HEK293 (cell line): ENCODE measurements around the gene FBXO9.

Experiments
- CTCF ChIA-PET: fragments of 350-600 bp; formaldehyde crosslinking; extraction: SDS; loops from one replicate; lab custom pipeline; 2021; ENCODE audit warnings: antibody characterized with exemption; lab: Yijun Ruan, JAX
- POLR2A ChIA-PET: fragments of 300-600 bp; formaldehyde crosslinking; extraction: SDS; loops from one replicate; lab custom pipeline; 2020; ENCODE audit warnings: antibody characterized with exemption, inconsistent platforms; lab: Yijun Ruan, JAX
- H3K27ac ChIP-seq: fragments of 200-500 bp; sonication (Bioruptor generic); 2 replicates; pipeline ENCODE4 v1.5.1; 2014; ENCODE audit warnings: low read depth, low read length, control low read depth, inconsistent platforms; ENCODE audit errors: extremely low read depth
- H3K36me3 ChIP-seq, 2 experiments: fragments of 200-500 bp in 1 of 2; sonication (Bioruptor generic) in 1 of 2; 1 replicate in 1 of 2; 2 replicates in 1 of 2; pipeline ENCODE4 v1.5.1; 2014 to 2017; ENCODE audit warnings: inconsistent platforms in 2 of 2, low read length in 2 of 2; ENCODE audit not compliant: control insufficient read depth in 2 of 2, insufficient read depth in 1 of 2
- H3K4me1 ChIP-seq: fragments of 200-500 bp; sonication (Bioruptor generic); 2 replicates; pipeline ENCODE4 v1.5.1; 2014; ENCODE audit warnings: mild to moderate bottlenecking, low read length, inconsistent platforms; ENCODE audit not compliant: control insufficient read depth, insufficient read depth
- H3K4me3 ChIP-seq: 2 replicates; pipeline ENCODE4 v1.5.1; 2011; ENCODE audit warnings: low read depth, mild to moderate bottlenecking, control low read depth, low read length, moderate library complexity
- H3K9me3 ChIP-seq: fragments of 200-500 bp; sonication (Bioruptor generic); 2 replicates; pipeline ENCODE4 v1.5.1; 2014; ENCODE audit warnings: low read depth, low read length, inconsistent platforms; ENCODE audit not compliant: control insufficient read depth, insufficient read depth
- GLI4 ChIP-seq: fragments of 450-650 bp; formaldehyde crosslinking; IDR thresholded peaks from 2 replicates; pipeline ENCODE4 v1.5.1; 2016; ENCODE audit warnings: missing biosample characterization, missing genetic modification characterization
- MZF1 ChIP-seq: fragments of 450-650 bp; formaldehyde crosslinking; IDR thresholded peaks from 2 replicates; pipeline ENCODE4 v1.5.1; 2017; ENCODE audit warnings: missing biosample characterization, missing genetic modification characterization, borderline replicate concordance
- RBAK ChIP-seq: fragments of 450-650 bp; formaldehyde crosslinking; IDR thresholded peaks from 2 replicates; pipeline ENCODE4 v1.5.1; 2016; ENCODE audit warnings: missing biosample characterization, missing genetic modification characterization
- SCRT1 ChIP-seq: fragments of 450-650 bp; formaldehyde crosslinking; IDR thresholded peaks from 2 replicates; pipeline ENCODE4 v1.5.1; 2016; ENCODE audit warnings: missing biosample characterization, missing genetic modification characterization, borderline replicate concordance
- ZFP69B ChIP-seq: fragments of 450-650 bp; formaldehyde crosslinking; IDR thresholded peaks from 2 replicates; pipeline ENCODE4 v1.5.1; 2016; ENCODE audit warnings: missing biosample characterization, missing genetic modification characterization
- ZNF211 ChIP-seq: fragments of 450-650 bp; formaldehyde crosslinking; IDR thresholded peaks from 2 replicates; pipeline ENCODE4 v1.5.1; 2016; ENCODE audit warnings: low read depth, missing biosample characterization, missing genetic modification characterization
- ZNF280C ChIP-seq: fragments of 450-650 bp; formaldehyde crosslinking; IDR thresholded peaks from 2 replicates; pipeline ENCODE4 v1.5.1; 2016; ENCODE audit warnings: missing biosample characterization, missing genetic modification characterization
- ZNF555 ChIP-seq: fragments of 450-650 bp; formaldehyde crosslinking; conservative IDR thresholded peaks from 2 replicates; pipeline ENCODE4 v1.5.1; 2017; ENCODE audit warnings: missing biosample characterization, mild to moderate bottlenecking, missing genetic modification characterization, inconsistent platforms
- ZNF600 ChIP-seq: fragments of 450-650 bp; formaldehyde crosslinking; IDR thresholded peaks from 2 replicates; pipeline ENCODE4 v1.5.1; 2016; ENCODE audit warnings: missing biosample characterization, missing genetic modification characterization
- ZNF621 ChIP-seq: fragments of 450-650 bp; formaldehyde crosslinking; IDR thresholded peaks from 2 replicates; pipeline ENCODE4 v1.5.1; 2017; ENCODE audit warnings: missing biosample characterization, missing genetic modification characterization
- ZNF843 ChIP-seq: fragments of 450-650 bp; formaldehyde crosslinking; IDR thresholded peaks from 2 replicates; pipeline ENCODE4 v1.5.1; 2016; ENCODE audit warnings: missing biosample characterization, missing genetic modification characterization
- TF ChIP-seq, protein P1 (sequence below): fragments of 450-650 bp; formaldehyde crosslinking; IDR thresholded peaks from 2 replicates; pipeline ENCODE4 v1.5.1; 2016; ENCODE audit warnings: missing biosample characterization, missing genetic modification characterization

The FBXO9 gene

DNA sequence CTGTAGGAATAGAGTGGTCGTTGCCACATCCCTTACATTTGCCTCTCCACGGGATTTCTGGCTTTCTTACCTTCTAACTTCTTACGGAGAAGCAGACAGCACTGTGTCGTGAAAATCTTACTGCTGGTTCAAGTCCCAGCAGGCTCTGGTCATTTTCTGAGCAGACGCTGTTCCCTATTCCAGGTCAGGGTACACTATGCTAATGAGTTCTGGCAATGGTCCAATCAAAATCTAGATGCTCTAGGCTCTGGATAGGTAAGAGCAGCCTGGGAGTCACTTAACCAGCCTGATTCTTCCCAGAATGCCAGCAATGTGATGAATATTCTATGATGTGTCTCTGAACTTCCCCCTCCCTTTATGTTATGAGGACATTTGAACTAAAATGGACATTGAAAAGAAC, 83.5 kb downstream of the FBXO9 start, which contains the start of gene GCM1:
GCM1 (minus strand) TSS at position 158 of the 400 bp plus-strand sequence. CDS start 3,209 bp downstream, outside the sequence.
- H3K4me1 ChIP-seq = no peaks in the 10 kb centered on the region
- ChIA-PET POLR2A (no interaction called here), CTCF (no interaction called here)

More for the DNA sequence above, 83.5 kb downstream of the FBXO9 start, which contains the start of gene GCM1:
- Histone ChIP-seq H3K36me3 (no peaks in the 10 kb centered on the region), H3K9me3 (no peaks in the 10 kb centered on the region), H3K27ac (no peak within 1 kb of the TSS), H3K4me3 (no peak within 1 kb of the TSS)
- no peak for TF ChIP-seq RBAK (tag by site-specific recombination)
- TF ChIP-seq MZF1 = no peak
- no peak for TF ChIP-seq SCRT1
- no peak for TF ChIP-seq GLI4 (tag by site-specific recombination)
- TF ChIP-seq ZNF555 (tag by site-specific recombination) = no peak
- TF ChIP-seq ZNF280C (tag by site-specific recombination) = no peak
- TF ChIP-seq ZNF621 (tag by site-specific recombination) = no peak
- TF ChIP-seq, protein P1, sequence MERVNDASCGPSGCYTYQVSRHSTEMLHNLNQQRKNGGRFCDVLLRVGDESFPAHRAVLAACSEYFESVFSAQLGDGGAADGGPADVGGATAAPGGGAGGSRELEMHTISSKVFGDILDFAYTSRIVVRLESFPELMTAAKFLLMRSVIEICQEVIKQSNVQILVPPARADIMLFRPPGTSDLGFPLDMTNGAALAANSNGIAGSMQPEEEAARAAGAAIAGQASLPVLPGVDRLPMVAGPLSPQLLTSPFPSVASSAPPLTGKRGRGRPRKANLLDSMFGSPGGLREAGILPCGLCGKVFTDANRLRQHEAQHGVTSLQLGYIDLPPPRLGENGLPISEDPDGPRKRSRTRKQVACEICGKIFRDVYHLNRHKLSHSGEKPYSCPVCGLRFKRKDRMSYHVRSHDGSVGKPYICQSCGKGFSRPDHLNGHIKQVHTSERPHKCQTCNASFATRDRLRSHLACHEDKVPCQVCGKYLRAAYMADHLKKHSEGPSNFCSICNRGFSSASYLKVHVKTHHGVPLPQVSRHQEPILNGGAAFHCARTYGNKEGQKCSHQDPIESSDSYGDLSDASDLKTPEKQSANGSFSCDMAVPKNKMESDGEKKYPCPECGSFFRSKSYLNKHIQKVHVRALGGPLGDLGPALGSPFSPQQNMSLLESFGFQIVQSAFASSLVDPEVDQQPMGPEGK (tag by site-specific recombination) = no peak
- no peak for TF ChIP-seq ZNF600 (tag by site-specific recombination)
- no peak for TF ChIP-seq ZFP69B
- TF ChIP-seq ZNF211 (tag by site-specific recombination) = no peak
- no peak for TF ChIP-seq ZNF843 (tag by site-specific recombination)
